ENCODE results near the gene HMGB1. TPM values are rescaled to one million over a fixed set of nuclear protein-coding genes. Genes with fewer than 3 reads are reported as not detected.
"Not testable (repeated sequence)": the region's sequence is repeated elsewhere in the genome, so short reads cannot be mapped to it uniquely, and the experiment has no call there.

Gene HMGB1
- total RNA-seq, 4 donors from 2014 or later, result 93.5 to 280 (median 154) TPM

DNA sequence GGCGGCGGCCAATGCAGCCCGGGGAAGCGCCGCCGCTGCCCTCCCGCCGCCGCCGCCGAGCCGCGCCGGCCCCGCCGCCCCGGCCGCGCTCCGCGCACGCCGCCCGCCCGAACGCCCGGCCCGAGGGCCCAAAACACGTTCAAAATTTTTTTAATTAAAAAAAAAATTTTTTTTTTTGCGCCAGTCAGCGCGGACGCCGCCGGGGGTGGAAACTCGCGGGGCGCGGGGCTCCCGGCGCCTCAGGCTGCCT lies 468 bp downstream of the HMGB1 start:
- Histone ChIP-seq H3K4me3 (peak overlapping the region; percentile 85 to 99 (median 91)), H3K4me1 (peaks cover 0 to 17% (median 10%) of the 10 kb centered on the region in 4 donors), H3K9me3 (peaks cover 0 to 4% (median 0%) of the 10 kb centered on the region in 4 donors), H3K27ac (peak overlapping the region; percentile 100), H3K36me3 (peaks cover 0 to 16% (median 0%) of the 10 kb centered on the region in 3 donors), H3K27me3 (no peaks in the 10 kb centered on the region)
- DNase-seq, result no peak
- TF ChIP-seq, protein P1, sequence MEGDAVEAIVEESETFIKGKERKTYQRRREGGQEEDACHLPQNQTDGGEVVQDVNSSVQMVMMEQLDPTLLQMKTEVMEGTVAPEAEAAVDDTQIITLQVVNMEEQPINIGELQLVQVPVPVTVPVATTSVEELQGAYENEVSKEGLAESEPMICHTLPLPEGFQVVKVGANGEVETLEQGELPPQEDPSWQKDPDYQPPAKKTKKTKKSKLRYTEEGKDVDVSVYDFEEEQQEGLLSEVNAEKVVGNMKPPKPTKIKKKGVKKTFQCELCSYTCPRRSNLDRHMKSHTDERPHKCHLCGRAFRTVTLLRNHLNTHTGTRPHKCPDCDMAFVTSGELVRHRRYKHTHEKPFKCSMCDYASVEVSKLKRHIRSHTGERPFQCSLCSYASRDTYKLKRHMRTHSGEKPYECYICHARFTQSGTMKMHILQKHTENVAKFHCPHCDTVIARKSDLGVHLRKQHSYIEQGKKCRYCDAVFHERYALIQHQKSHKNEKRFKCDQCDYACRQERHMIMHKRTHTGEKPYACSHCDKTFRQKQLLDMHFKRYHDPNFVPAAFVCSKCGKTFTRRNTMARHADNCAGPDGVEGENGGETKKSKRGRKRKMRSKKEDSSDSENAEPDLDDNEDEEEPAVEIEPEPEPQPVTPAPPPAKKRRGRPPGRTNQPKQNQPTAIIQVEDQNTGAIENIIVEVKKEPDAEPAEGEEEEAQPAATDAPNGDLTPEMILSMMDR (IDR thresholded peaks at IDR 0.05), result no peak
- TF ChIP-seq POLR2A (IDR thresholded peaks at IDR 0.05), result no peak

DNA sequence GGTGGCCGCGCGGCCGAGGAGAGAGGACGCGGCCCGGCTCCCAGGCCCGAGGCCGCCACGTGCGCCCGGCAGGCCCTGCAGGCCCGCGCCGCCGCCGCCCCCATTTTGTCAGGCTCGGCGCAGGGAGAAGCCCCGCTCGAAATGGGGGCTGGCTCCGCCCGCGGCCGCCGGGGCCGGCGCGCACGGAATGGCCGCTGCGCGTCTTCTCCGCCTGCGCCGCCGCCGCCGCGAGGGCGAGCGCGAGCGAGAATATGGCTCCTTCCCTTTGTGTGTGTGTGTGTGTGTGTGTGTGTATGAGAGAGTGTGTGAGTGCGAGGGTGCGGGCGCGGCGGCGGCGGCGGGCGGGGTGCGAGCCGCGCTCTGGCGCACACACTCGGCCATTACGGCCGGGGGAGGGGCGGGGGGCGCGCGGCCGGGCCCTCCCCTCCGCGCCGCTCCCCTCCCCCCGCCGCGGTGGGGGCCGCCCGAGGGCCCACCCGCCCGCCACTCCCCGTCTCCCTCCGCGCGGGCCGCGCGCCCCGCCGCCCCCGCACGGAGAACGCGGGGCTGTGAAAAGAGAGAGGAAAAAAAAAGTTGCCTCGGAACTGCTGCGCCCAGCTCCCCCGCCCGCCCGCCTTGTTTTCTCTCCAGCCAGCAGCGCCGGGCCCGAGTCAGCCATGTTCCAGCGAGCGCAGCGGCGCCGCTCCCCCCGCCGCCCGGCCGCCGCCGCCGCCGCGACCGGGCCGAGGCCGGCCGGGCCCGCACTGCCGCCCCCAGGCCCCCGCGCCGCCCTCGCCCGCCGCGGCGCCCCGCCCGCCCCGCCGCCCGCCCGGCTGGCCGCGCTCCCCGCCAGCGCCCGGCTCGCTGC lies 1.0 kb downstream of the HMGB1 start:
- Histone ChIP-seq H3K4me1 (peaks cover 0 to 17% (median 10%) of the 10 kb centered on the region in 4 donors), H3K9me3 (peaks cover 0 to 4% (median 0%) of the 10 kb centered on the region in 4 donors), H3K4me3 (peak overlapping the region; percentile 71 to 81 (median 75)), H3K27me3 (no peaks in the 10 kb centered on the region), H3K27ac (peak overlapping the region; percentile 99 to 100 (median 99)), H3K36me3 (peaks cover 0 to 19% (median 0%) of the 10 kb centered on the region in 3 donors)
- TF ChIP-seq, protein P1 (IDR thresholded peaks at IDR 0.05), result peak in 2 of 6 experiments; percentile 8 to 12
- TF ChIP-seq POLR2A (IDR thresholded peaks at IDR 0.05), result peak; percentile 9 to 53
- DNase-seq, result peak; percentile 63 to 88 (median 87)

- TF ChIP-seq, protein P1 (IDR thresholded peaks at IDR 0.05), result no peak
- peak in 1 of 2 donors; percentile 16 for TF ChIP-seq POLR2A (IDR thresholded peaks at IDR 0.05)
- H3K27me3 ChIP-seq, result no peaks in the 10 kb centered on the region
- peak; percentile 70 to 90 (median 78) for DNase-seq
- peaks cover 0 to 23% (median 0%) of the 10 kb centered on the region in 3 donors for H3K36me3 ChIP-seq
- peak overlapping the region; percentile 71 to 81 (median 75) for H3K4me3 ChIP-seq
- peaks cover 0 to 4% (median 0%) of the 10 kb centered on the region in 4 donors for H3K9me3 ChIP-seq
- H3K4me1 ChIP-seq, result peaks cover 0 to 17% (median 10%) of the 10 kb centered on the region in 4 donors
- peak overlapping the region; percentile 99 to 100 (median 99) for H3K27ac ChIP-seq
Measured at GRCh38 chr13:30463787-30464495, 1.8 kb downstream of the HMGB1 start.

- Histone ChIP-seq H3K4me1 (peaks cover 0 to 15% (median 9%) of the 10 kb centered on the region in 4 donors), H3K36me3 (peaks cover 0 to 23% (median 0%) of the 10 kb centered on the region in 3 donors), H3K27ac (peak overlapping the region in 1 of 4 donors; percentile 4)
- H3K9me3 ChIP-seq, H3K27me3 ChIP-seq, DNase-seq, H3K4me3 ChIP-seq: not testable (repeated sequence)
- TF ChIP-seq, protein P1 (IDR thresholded peaks at IDR 0.05), result peak; percentile 42 to 69 (median 52)
Measured at GRCh38 chr13:30461279-30462066, 4.3 kb downstream of the HMGB1 start.

DNA sequence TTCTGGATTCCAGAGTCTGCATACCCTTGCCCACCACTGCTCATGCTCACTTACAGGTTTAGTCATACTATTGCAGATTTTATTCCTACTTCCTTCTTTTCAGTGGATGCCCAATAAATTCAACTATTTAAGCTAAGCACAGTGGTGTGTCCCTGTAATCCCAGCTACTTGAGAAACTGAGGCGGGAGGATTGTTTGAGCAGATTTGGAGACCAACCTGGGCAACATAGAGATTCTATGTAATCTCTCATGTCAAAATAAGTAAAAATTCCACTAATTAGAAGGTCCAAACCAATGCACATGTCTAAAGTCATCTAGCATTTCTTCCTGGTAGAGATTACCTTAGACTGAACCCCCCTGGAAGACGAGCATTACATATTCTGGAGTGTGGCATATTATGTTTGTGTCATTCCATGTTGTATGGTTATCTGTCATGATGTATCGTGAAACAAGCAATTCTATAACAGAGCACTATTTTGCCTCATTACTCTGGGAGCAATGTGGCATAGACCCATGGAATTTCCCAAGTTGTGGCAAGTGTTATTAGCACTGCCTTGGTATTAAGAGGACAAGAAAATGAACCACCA lies 8.3 kb downstream of the HMGB1 start:
- H3K9me3 ChIP-seq, result no peaks in the 10 kb centered on the region
- no peak overlapping the region for H3K4me3 ChIP-seq
- TF ChIP-seq, protein P1 (IDR thresholded peaks at IDR 0.05), result no peak
- TF ChIP-seq POLR2A (IDR thresholded peaks at IDR 0.05), result no peak
- no peaks in the 10 kb centered on the region for H3K27me3 ChIP-seq
- H3K36me3 ChIP-seq, result peaks cover 0 to 15% (median 0%) of the 10 kb centered on the region in 3 donors
- H3K4me1 ChIP-seq, result no peaks in the 10 kb centered on the region
- no peak overlapping the region for H3K27ac ChIP-seq
- no peak for DNase-seq

Data from Peyer's patch (tissue), 4 donors.